Thymus (tissue), 11 donors: ENCODE data around the gene NOP14. TPM values are rescaled to one million over a fixed set of nuclear protein-coding genes. Genes with fewer than 3 reads are reported as not detected.
"Not testable (repeated sequence)": the region's sequence is repeated elsewhere in the genome, so short reads cannot be mapped to it uniquely, and the experiment has no call there.

Experiments
- DNase-seq, 9 donors: peaks; one replicate each; pipeline ENCODE4 v3.0.0-alpha.2; 2013; ENCODE audit warnings: low spot score in 9 of 9, low read depth in 6 of 9, missing footprints in 1 of 9
- H3K27ac ChIP-seq, 2 donors: one replicate each; pipeline ENCODE4 v1.5.1; 2013; ENCODE audit warnings: control low read depth in 1 of 2, low read depth in 1 of 2, low read length in 1 of 2, mild to moderate bottlenecking in 1 of 2, moderate library complexity in 1 of 2
- H3K27me3 ChIP-seq, 2 donors: one replicate each; pipeline ENCODE4 v1.5.1; 2013; ENCODE audit warnings: low read length in 1 of 2; ENCODE audit not compliant: control insufficient read depth in 2 of 2, insufficient read depth in 1 of 2
- H3K36me3 ChIP-seq, 2 donors: one replicate each; pipeline ENCODE4 v1.5.1; 2013; ENCODE audit warnings: low read length in 1 of 2, mild to moderate bottlenecking in 1 of 2, moderate library complexity in 1 of 2; ENCODE audit not compliant: control insufficient read depth in 2 of 2, insufficient read depth in 2 of 2
- H3K4me1 ChIP-seq, 2 donors: one replicate each; pipeline ENCODE4 v1.5.1; 2013; ENCODE audit warnings: low read length in 2 of 2; ENCODE audit not compliant: control insufficient read depth in 2 of 2, insufficient read depth in 2 of 2
- H3K4me3 ChIP-seq, 2 donors: one replicate each; pipeline ENCODE4 v1.5.1; 2013; ENCODE audit warnings: low read length in 2 of 2, control low read depth in 1 of 2, mild to moderate bottlenecking in 1 of 2
- H3K9me3 ChIP-seq, 2 donors: one replicate each; pipeline ENCODE4 v1.5.1; 2013; ENCODE audit warnings: low read length in 1 of 2, mild to moderate bottlenecking in 1 of 2; ENCODE audit not compliant: control insufficient read depth in 2 of 2, insufficient read depth in 1 of 2
- WGBS: extraction: QIAGEN DNeasy Blood & Tissue Kit; methylation state at CpG from one replicate; pipeline ENCODE4 v1.1.7; 2013; 5-methylcytosine and 5-hydroxymethylcytosine counted together
- polyA plus RNA-seq: library from polyadenylated mRNA; stranded (reverse); fragments of 200-250 nt; gene quantifications from one replicate; pipeline ENCODE4 v1.2.3, GENCODE V29; 2013
- total RNA-seq: library from RNA; stranded (reverse); fragments of 120-200 nt; gene quantifications from one replicate; pipeline ENCODE4 v1.2.4, GENCODE V29; 2013
- donor health status: healthy.

The NOP14 gene
- total and polyA plus RNA-seq, 2 donors: 18.1 to 18.5 TPM

DNA sequence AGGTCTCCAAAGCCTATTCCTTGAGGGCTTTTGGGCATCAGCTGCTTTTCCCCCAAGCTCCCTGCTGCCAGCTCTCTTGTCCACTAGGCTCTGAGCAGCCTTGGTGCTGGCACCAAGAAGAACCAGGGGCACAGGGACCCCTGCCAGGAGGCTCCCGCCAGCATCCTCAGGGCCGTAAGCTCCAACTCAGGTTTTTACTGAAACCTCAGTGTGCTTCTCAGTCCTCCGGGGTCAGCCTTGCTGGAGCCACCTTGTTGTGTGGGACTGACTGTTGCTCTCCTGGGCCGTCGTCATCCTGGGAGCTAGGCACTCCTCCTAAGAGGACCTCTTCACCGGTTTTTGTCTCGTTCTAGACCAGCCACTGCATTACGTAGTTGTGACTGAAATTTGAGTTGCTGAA is 38.9 kb downstream of the NOP14 start:
- WGBS: 97% methylated on average over 8 of the region's 8 CpGs
- Histone ChIP-seq H3K4me1 (no peaks in the 10 kb centered on the region), H3K27ac (no peak overlapping the region), H3K9me3 (no peaks in the 10 kb centered on the region), H3K27me3 (no peaks in the 10 kb centered on the region), H3K36me3 (peaks cover 67 to 68% of the 10 kb centered on the region in 2 donors), H3K4me3 (no peak overlapping the region)
- no peak for DNase-seq

- Histone ChIP-seq H3K27me3 (no peaks in the 10 kb centered on the region), H3K27ac (no peak overlapping the region), H3K4me1 (no peaks in the 10 kb centered on the region), H3K9me3 (no peaks in the 10 kb centered on the region), H3K4me3 (no peak overlapping the region), H3K36me3 (peaks cover 62 to 63% of the 10 kb centered on the region in 2 donors)
- WGBS: 92% methylated on average over 16 of the region's 16 CpGs
- no peak for DNase-seq
Observed at GRCh38 chr4:2923668-2924173, 39.5 kb downstream of the NOP14 start.

DNA sequence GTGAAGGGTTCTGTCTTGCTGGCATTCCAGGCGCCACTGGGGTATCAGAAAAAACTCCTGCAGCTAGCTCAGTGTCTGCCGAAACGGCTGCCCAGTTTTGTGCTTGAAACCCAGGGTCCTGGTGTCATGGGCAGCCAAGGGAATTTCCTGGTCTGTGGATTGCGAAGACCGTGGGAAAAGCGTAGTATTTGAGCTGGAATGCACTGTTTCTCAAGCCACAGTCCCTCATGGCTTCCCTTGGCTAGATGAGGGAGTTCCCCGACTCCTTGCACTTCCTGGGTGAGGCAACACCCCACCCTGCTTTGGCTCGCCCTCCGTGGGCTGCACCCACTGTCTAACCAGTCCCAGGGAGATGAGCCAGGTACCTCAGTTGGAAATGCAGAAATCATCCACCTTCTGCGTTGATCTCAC is 40.1 kb downstream of the NOP14 start:
- no peak overlapping the region for H3K27ac ChIP-seq
- no peak for DNase-seq
- H3K4me3 ChIP-seq: no peak overlapping the region
- H3K36me3 ChIP-seq: peaks cover 56 to 59% of the 10 kb centered on the region in 2 donors
- 96% methylated on average over 10 of the region's 10 CpGs for WGBS
- H3K9me3 ChIP-seq: no peaks in the 10 kb centered on the region
- no peaks in the 10 kb centered on the region for H3K4me1 ChIP-seq
- H3K27me3 ChIP-seq: no peaks in the 10 kb centered on the region

DNA sequence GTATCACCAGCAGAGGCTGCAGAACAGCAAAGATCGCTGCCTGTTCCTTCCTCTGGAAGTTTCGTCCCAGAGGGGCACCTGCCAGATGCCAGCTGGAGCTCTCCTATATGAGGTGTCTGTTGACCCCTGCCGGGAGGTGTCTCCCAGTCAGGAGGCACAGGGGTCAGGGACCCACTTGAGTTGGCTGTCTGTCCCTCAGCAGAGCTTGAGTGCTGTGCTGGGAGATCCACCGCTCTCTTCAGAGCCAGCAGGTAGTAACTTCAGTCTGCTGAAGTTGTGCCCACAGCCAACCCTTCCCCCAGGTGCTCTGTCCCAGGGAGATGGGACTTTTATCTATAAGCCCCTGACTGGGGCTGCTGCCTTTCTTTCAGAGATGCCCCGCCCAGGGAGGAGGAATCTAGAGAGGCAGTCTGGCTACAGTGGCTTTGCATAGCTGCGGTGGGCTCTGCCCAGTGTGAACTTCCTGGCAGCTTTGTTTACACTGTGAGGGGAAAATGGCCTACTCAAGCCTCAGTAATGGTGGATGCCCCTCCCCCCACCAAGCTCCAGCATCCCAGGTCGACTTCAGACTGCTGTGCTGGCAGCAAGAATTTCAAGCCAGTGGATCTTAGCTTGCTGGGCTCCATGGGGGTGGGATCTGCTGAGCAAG is 40.6 kb downstream of the NOP14 start:
- not testable (repeated sequence) for DNase-seq

DNA sequence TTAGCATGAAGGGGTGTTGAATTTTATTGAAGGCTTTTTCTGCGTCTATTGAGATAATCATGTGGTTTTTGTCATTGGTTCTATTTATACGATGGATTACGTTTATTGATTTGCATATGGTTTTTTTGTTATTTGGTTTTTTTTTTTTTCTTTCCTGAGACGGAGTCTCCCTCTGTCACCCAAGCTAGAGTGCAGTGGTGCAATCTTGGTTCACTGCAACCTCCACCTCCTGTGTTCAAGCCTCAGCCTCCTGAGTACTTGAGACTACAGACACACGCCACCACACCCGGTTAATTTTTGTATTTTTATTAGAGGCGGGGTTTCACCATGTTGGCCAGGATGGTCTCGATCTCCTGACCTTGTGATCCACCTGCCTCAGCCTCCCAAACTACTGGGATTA is 44.5 kb downstream of the NOP14 start:
- H3K4me1 ChIP-seq, H3K27ac ChIP-seq, H3K9me3 ChIP-seq, H3K4me3 ChIP-seq, H3K27me3 ChIP-seq, DNase-seq: not testable (repeated sequence)
- WGBS: 98% methylated on average over 8 of the region's 8 CpGs
- peaks cover 35 to 44% of the 10 kb centered on the region in 2 donors for H3K36me3 ChIP-seq

More for the DNA sequence above, 40.6 kb downstream of the NOP14 start:
- H3K4me3 ChIP-seq, H3K9me3 ChIP-seq, H3K27me3 ChIP-seq, H3K27ac ChIP-seq, H3K4me1 ChIP-seq: not testable (repeated sequence)
- WGBS: 66% methylated on average over 7 of the region's 7 CpGs
- H3K36me3 ChIP-seq: peaks cover 50 to 53% of the 10 kb centered on the region in 2 donors

DNA sequence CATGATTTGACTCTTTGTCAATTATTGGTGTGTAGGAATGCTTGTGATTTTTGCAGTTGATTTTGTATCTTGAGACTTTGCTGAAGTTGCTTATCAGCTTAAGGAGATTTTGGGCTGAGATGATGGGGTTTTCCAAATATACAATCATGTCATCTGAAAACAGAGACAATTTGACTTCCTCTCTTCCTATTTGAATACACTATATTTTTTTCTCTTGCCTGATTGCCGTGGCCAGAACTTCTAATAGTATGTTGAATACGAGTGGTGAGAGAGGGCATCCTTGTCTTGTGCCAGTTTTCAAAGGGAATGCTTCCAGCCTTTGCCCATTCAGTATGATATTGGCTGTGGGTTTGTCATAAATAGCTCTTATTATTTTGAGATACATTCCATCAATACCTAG is 44.9 kb downstream of the NOP14 start:
- not testable (repeated sequence) for DNase-seq, H3K4me3 ChIP-seq, H3K27me3 ChIP-seq, H3K4me1 ChIP-seq, H3K9me3 ChIP-seq, H3K27ac ChIP-seq
- peaks cover 33 to 44% of the 10 kb centered on the region in 2 donors for H3K36me3 ChIP-seq
- 98% methylated on average over 2 of the region's 2 CpGs for WGBS

- not testable (repeated sequence) for H3K9me3 ChIP-seq, DNase-seq, H3K27ac ChIP-seq, H3K4me1 ChIP-seq, H3K27me3 ChIP-seq, H3K4me3 ChIP-seq
- peaks cover 32 to 50% of the 10 kb centered on the region in 2 donors for H3K36me3 ChIP-seq
- over 99% methylated on average over 2 of the region's 2 CpGs for WGBS
Observed at GRCh38 chr4:2916696-2917095, 46.5 kb downstream of the NOP14 start.

GRCh38 chr4:2915789-2916188 is 47.4 kb downstream of the NOP14 start:
- DNase-seq: no peak
- no peaks in the 10 kb centered on the region for H3K4me1 ChIP-seq
- no peak overlapping the region for H3K27ac ChIP-seq
- peaks cover 38 to 57% of the 10 kb centered on the region in 2 donors for H3K36me3 ChIP-seq
- H3K9me3 ChIP-seq: no peaks in the 10 kb centered on the region
- 93% methylated on average over 9 of the region's 9 CpGs for WGBS
- no peak overlapping the region for H3K4me3 ChIP-seq
- H3K27me3 ChIP-seq: no peaks in the 10 kb centered on the region

GRCh38 chr4:2914256-2915126 is 48.7 kb downstream of the NOP14 start:
- H3K27ac ChIP-seq: no peak overlapping the region
- H3K36me3 ChIP-seq: peaks cover 51 to 70% of the 10 kb centered on the region in 2 donors
- 49% methylated on average over 16 of the region's 16 CpGs for WGBS
- H3K4me1 ChIP-seq: no peaks in the 10 kb centered on the region
- H3K9me3 ChIP-seq: no peaks in the 10 kb centered on the region
- H3K4me3 ChIP-seq: no peak overlapping the region
- no peak for DNase-seq
- no peaks in the 10 kb centered on the region for H3K27me3 ChIP-seq
